ENCODE data around the gene DAPK2.

- TF ChIP-seq, protein P1, sequence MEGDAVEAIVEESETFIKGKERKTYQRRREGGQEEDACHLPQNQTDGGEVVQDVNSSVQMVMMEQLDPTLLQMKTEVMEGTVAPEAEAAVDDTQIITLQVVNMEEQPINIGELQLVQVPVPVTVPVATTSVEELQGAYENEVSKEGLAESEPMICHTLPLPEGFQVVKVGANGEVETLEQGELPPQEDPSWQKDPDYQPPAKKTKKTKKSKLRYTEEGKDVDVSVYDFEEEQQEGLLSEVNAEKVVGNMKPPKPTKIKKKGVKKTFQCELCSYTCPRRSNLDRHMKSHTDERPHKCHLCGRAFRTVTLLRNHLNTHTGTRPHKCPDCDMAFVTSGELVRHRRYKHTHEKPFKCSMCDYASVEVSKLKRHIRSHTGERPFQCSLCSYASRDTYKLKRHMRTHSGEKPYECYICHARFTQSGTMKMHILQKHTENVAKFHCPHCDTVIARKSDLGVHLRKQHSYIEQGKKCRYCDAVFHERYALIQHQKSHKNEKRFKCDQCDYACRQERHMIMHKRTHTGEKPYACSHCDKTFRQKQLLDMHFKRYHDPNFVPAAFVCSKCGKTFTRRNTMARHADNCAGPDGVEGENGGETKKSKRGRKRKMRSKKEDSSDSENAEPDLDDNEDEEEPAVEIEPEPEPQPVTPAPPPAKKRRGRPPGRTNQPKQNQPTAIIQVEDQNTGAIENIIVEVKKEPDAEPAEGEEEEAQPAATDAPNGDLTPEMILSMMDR (IDR thresholded peaks at IDR 0.05 in 4 of 5, conservative IDR thresholded peaks at IDR 0.05 in 1 of 5): no peak
- TF ChIP-seq POLR2A (IDR thresholded peaks at IDR 0.05): peak in 1 of 2 donors; percentile 8
Observed at GRCh38 chr15:64006642-64007041, 39.6 kb downstream of the DAPK2 start.
